Colonic mucosa (tissue), 4 donors: ENCODE results near the gene TPST1. TPM values are rescaled to one million over a fixed set of nuclear protein-coding genes. Genes with fewer than 3 reads are reported as not detected.
A peak's percentile ranks its signal among the peaks of the same experiment; 100 is the strongest.

ENCODE experiments used
- DNase-seq: peaks from one replicate; pipeline ENCODE4 v3.0.0-alpha.2; 2020
- H3K27ac ChIP-seq: fragments of 200-600 bp; one replicate; pipeline ENCODE4 v1.8.0; 2021
- H3K27me3 ChIP-seq: fragments of 200-600 bp; one replicate; pipeline ENCODE4 v1.8.0; 2021
- H3K36me3 ChIP-seq: fragments of 200-600 bp; one replicate; pipeline ENCODE4 v1.8.0; 2021
- H3K4me1 ChIP-seq: fragments of 200-600 bp; one replicate; pipeline ENCODE4 v1.8.0; 2021; ENCODE audit warnings: mild to moderate bottlenecking
- H3K4me3 ChIP-seq: fragments of 200-600 bp; one replicate; pipeline ENCODE4 v1.8.0; 2021
- H3K9ac ChIP-seq, 2 donors: one replicate each; pipeline ENCODE4 v1.7.0; 2013; ENCODE audit warnings: control low read depth in 2 of 2, low read depth in 2 of 2, low read length in 2 of 2
- H3K9me3 ChIP-seq: fragments of 200-600 bp; one replicate; pipeline ENCODE4 v1.8.0; 2021
- CTCF ChIP-seq: fragments of 200-600 bp; IDR thresholded peaks from one replicate; pipeline ENCODE4 v1.8.0; 2022; ENCODE audit warnings: antibody characterized with exemption, mild to moderate bottlenecking
- intact Hi-C: fragments of 100-400 bp; cut with DNase I; formaldehyde crosslinking; loops from one replicate; pipeline ENCODE4 v1.14.1; 2022
- total RNA-seq, 2 donors: library from RNA; stranded (reverse); fragmentation: NEBNext Ultra II Directional in 1 of 2; extraction: Animal tissue kit (Norgen Biotek cat#: 25700) in 1 of 2; gene quantifications; one replicate each; pipeline ENCODE4 v1.2.1, GENCODE V29; 2021
- donor health status: healthy.
- donor health status: DM: no; HTN: no; CAD: no.
- donor health status: DM: no; HTN: no; CAD: no.

TPST1 gene
- total RNA-seq, 2 donors from 2014 or later, result 3.6 to 6.1 TPM

- DNase-seq, result no peak
- TF ChIP-seq CTCF, result no peak
- Histone ChIP-seq H3K27me3 (no peaks in the 10 kb centered on the region), H3K4me1 (no peaks in the 10 kb centered on the region), H3K36me3 (no peaks in the 10 kb centered on the region), H3K9me3 (no peaks in the 10 kb centered on the region), H3K4me3 (no peak overlapping the region), H3K9ac (no peak overlapping the region), H3K27ac (no peak overlapping the region)
- intact Hi-C loops, result no loop called here
Measured at GRCh38 chr7:66185680-66186187, 19.4 kb upstream of the TPST1 start.

- intact Hi-C loops, result no loop called here
- no peaks in the 10 kb centered on the region for H3K4me1 ChIP-seq
- no peak for DNase-seq
- TF ChIP-seq CTCF, result no peak
- no peak overlapping the region for H3K27ac ChIP-seq
- H3K9ac ChIP-seq, result no peak overlapping the region
- H3K36me3 ChIP-seq, result no peaks in the 10 kb centered on the region
- H3K4me3 ChIP-seq, result no peak overlapping the region
- H3K27me3 ChIP-seq, result no peaks in the 10 kb centered on the region
- H3K9me3 ChIP-seq, result no peaks in the 10 kb centered on the region
Measured at GRCh38 chr7:66186991-66187390, 18.1 kb upstream of the TPST1 start.

GRCh38 chr7:66187905-66188304, 17.2 kb upstream of the TPST1 start:
- no peak overlapping the region for H3K9ac ChIP-seq
- H3K27me3 ChIP-seq, result no peaks in the 10 kb centered on the region
- H3K4me1 ChIP-seq, result no peaks in the 10 kb centered on the region
- intact Hi-C loops, result no loop called here
- peak; percentile 25 for DNase-seq
- TF ChIP-seq CTCF, result no peak
- H3K27ac ChIP-seq, result no peak overlapping the region
- no peak overlapping the region for H3K4me3 ChIP-seq
- H3K36me3 ChIP-seq, result no peaks in the 10 kb centered on the region
- no peaks in the 10 kb centered on the region for H3K9me3 ChIP-seq

- intact Hi-C loops, result no loop called here
- no peak for DNase-seq
- no peaks in the 10 kb centered on the region for H3K4me1 ChIP-seq
- no peaks in the 10 kb centered on the region for H3K36me3 ChIP-seq
- H3K9me3 ChIP-seq, result no peaks in the 10 kb centered on the region
- H3K9ac ChIP-seq, result no peak overlapping the region
- H3K27ac ChIP-seq, result no peak overlapping the region
- H3K4me3 ChIP-seq, result no peak overlapping the region
- H3K27me3 ChIP-seq, result no peaks in the 10 kb centered on the region
- TF ChIP-seq CTCF, result no peak
Measured at GRCh38 chr7:66188645-66189044, 16.5 kb upstream of the TPST1 start.

- no peak for TF ChIP-seq CTCF
- H3K4me3 ChIP-seq, result no peak overlapping the region
- H3K27me3 ChIP-seq, result no peaks in the 10 kb centered on the region
- no peak overlapping the region for H3K9ac ChIP-seq
- no peak overlapping the region for H3K27ac ChIP-seq
- no peaks in the 10 kb centered on the region for H3K9me3 ChIP-seq
- no peak for DNase-seq
- H3K36me3 ChIP-seq, result no peaks in the 10 kb centered on the region
- no peaks in the 10 kb centered on the region for H3K4me1 ChIP-seq
- intact Hi-C loops, result no loop called here
Measured at GRCh38 chr7:66189695-66190503, 15.2 kb upstream of the TPST1 start.
